ENCODE data around the gene BMERB1. TPM values are rescaled to one million over a fixed set of nuclear protein-coding genes. Genes with fewer than 3 reads are reported as not detected.

Gene BMERB1
- total RNA-seq, 1 donor: 105 TPM

DNA sequence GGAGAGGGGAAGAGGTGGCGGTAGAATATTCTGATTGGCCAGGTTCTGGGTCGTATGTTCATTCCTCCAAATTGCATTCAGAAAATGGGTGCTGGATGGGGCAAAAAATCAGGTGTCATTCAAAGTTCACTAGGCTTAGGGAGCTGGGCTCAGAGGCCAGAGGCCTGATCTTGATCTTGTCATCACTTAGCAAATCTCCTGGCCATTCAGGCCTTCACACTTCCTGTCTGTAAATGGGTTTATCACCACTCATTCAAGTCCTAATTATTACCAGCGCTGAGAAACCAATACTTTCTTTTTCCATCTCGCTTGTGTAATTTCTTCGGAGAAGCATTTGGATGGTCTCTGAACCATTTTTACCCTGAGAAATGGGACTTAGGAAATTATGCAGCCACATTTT is 50.8 kb downstream of the BMERB1 start:
- no peak for DNase-seq (ENCODE audit: low read depth)
- TF ChIP-seq, protein P1, sequence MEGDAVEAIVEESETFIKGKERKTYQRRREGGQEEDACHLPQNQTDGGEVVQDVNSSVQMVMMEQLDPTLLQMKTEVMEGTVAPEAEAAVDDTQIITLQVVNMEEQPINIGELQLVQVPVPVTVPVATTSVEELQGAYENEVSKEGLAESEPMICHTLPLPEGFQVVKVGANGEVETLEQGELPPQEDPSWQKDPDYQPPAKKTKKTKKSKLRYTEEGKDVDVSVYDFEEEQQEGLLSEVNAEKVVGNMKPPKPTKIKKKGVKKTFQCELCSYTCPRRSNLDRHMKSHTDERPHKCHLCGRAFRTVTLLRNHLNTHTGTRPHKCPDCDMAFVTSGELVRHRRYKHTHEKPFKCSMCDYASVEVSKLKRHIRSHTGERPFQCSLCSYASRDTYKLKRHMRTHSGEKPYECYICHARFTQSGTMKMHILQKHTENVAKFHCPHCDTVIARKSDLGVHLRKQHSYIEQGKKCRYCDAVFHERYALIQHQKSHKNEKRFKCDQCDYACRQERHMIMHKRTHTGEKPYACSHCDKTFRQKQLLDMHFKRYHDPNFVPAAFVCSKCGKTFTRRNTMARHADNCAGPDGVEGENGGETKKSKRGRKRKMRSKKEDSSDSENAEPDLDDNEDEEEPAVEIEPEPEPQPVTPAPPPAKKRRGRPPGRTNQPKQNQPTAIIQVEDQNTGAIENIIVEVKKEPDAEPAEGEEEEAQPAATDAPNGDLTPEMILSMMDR (IDR thresholded peaks at IDR 0.05; ENCODE audit: insufficient read depth, low read length): no peak
- H3K4me3 ChIP-seq (ENCODE audit: low read depth, low read length): no peak overlapping the region

DNA sequence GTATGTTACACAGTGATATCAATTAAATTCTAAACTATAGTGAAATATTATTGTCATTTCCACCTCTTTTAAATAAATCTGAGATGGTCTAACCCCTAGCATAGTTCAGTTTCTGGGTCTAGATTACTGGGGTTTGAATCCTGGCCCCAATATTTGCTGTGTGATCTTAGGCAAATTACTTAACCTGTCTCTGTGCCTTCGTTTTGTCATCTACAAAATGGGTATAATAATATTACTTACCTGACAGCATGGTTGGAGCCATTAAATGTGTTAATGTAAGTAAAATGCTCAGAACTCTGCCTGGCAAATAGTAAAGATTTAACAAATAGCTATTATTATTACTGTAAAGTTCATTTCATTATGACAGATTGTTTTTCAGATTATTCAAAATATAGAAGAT is 52.3 kb downstream of the BMERB1 start:
- TF ChIP-seq, protein P1 (IDR thresholded peaks at IDR 0.05; ENCODE audit: insufficient read depth, low read length): no peak
- DNase-seq (ENCODE audit: low read depth): no peak

DNA sequence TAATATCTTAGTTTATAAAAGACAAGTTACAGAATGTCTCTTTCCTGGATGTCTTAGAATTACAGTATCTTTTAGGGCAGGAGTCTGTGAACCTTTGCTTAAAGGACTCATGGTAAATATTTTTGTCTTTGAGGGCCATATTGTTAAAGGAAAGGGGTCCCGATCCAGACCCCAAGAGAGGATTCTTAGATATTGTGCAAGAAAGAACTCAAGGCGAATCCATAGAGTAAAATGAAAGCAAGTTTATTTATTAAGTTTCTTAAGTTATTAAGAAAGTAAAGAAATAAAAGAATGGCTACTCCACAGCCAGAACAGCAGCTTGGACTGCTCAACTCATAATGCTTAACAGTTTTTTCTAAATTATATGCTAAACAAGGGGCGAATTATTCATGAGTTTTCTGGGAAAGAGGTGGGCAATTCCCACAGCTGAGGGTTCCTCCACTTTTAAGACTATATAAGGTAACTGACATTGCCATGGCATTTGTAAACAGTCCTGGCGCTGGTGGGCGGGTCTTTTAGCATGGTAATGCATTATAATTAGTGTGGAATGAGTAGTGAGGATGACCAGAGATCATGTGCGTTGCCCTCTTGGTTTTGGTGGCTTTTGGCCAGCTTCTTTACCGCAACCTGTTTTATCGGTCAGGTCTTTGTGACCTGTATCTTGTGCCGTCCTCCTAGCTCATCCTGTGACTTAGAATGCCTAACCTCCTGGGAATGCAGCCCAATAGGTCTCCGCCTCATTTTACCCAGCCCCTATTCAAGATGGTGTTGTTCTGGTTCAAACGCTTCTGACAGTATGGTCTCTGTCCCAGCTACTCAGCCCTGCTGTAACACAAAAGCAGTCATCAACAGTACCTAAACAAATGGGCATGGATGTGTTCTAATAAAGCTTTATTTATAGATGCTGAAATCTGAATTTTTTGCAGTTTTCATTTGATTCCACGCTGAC is 53.2 kb downstream of the BMERB1 start:
- DNase-seq (ENCODE audit: low read depth): no peak
- TF ChIP-seq, protein P1 (IDR thresholded peaks at IDR 0.05; ENCODE audit: insufficient read depth, low read length): no peak
- no peak overlapping the region for H3K4me3 ChIP-seq (ENCODE audit: low read depth, low read length)

More for the DNA sequence above, 52.3 kb downstream of the BMERB1 start:
- H3K4me3 ChIP-seq (ENCODE audit: low read depth, low read length): no peak overlapping the region

DNA sequence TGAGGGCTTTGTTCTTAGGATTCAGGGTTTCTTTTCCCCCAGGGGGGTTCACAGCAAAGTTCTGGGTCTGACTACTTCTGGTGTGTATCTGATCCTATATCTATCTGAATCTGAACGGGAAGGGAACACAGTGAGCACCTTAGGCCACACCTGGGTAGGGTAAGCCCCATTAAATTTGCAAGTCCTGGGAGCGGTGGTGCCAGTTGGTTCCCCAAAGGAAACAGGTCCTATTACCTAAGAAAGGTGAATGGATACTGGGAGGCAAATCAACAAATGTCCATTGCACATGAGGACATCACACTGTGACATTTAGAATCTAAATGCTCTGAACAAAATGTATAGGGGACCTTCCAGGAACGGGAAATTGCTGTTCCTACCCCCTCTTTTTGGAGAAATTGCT is 54.6 kb downstream of the BMERB1 start:
- TF ChIP-seq, protein P1 (IDR thresholded peaks at IDR 0.05; ENCODE audit: insufficient read depth, low read length): no peak
- no peak overlapping the region for H3K4me3 ChIP-seq (ENCODE audit: low read depth, low read length)
- no peak for DNase-seq (ENCODE audit: low read depth)

DNA sequence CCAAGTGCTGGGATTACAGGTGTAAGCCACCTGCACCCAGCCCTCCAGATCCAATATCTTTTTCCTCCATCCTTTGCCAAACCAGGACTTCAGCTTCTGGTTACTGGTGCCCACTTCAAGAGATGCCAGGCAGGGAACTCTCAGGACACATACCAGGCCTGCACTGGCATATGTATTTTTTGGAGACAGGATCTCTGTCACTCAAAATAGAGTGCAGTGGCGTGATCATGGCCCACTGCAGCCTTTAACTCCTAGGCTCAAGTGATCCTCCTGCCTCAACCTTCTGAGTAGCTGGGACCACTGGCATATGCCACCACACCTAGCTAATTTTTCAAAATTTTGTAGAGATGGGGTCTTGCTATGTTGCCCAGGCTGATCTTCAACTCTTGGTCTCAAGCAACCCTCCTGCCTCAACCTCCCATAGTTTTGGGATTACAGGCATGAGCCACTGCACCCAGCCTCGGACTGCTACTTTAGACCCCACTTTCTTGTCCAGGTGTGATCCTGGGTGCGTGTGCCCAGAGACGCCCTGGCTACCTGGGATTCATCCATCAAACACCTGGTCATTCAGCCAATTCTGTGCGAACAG is 55.8 kb downstream of the BMERB1 start:
- TF ChIP-seq, protein P1 (IDR thresholded peaks at IDR 0.05; ENCODE audit: insufficient read depth, low read length): no peak
- H3K4me3 ChIP-seq (ENCODE audit: low read depth, low read length): no peak overlapping the region
- no peak for DNase-seq (ENCODE audit: low read depth)

DNA sequence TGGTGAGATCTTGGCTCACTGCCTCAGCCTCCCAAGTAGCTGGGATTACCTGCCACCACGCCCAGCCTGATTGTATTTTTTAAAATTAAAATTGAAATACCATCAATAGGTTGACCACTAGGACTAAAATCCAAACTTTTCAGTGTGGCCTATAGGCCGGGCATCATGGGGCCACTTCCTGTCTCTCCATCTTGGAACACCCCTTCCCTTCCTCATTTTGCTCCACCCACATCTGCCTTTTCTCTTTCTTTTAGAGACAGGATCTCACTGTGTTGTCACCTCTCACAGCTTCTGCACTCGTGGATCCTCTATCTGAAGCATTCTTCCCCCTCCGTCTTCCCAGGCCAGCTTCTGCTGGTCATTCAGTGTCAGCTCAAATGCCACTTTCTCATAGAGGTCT is 57.0 kb downstream of the BMERB1 start:
- no peak for DNase-seq (ENCODE audit: low read depth)

More for the DNA sequence above, 57.0 kb downstream of the BMERB1 start:
- H3K4me3 ChIP-seq (ENCODE audit: low read depth, low read length): no peak overlapping the region
- TF ChIP-seq, protein P1 (IDR thresholded peaks at IDR 0.05; ENCODE audit: insufficient read depth, low read length): no peak
